HG02981 (cell line): ENCODE results near the gene NDEL1.
"Not testable (repeated sequence)": the region's sequence is repeated elsewhere in the genome, so short reads cannot be mapped to it uniquely, and the experiment has no call there.

Source experiments
- ATAC-seq: cut with Tn5 transposase; IDR thresholded peaks from one replicate; pipeline ENCODE4 v1.9.1; 2021; ENCODE audit warnings: mild to moderate bottlenecking, moderate library complexity; ENCODE audit not compliant: unreplicated experiment

NDEL1 gene, protein sequence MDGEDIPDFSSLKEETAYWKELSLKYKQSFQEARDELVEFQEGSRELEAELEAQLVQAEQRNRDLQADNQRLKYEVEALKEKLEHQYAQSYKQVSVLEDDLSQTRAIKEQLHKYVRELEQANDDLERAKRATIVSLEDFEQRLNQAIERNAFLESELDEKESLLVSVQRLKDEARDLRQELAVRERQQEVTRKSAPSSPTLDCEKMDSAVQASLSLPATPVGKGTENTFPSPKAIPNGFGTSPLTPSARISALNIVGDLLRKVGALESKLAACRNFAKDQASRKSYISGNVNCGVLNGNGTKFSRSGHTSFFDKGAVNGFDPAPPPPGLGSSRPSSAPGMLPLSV

DNA sequence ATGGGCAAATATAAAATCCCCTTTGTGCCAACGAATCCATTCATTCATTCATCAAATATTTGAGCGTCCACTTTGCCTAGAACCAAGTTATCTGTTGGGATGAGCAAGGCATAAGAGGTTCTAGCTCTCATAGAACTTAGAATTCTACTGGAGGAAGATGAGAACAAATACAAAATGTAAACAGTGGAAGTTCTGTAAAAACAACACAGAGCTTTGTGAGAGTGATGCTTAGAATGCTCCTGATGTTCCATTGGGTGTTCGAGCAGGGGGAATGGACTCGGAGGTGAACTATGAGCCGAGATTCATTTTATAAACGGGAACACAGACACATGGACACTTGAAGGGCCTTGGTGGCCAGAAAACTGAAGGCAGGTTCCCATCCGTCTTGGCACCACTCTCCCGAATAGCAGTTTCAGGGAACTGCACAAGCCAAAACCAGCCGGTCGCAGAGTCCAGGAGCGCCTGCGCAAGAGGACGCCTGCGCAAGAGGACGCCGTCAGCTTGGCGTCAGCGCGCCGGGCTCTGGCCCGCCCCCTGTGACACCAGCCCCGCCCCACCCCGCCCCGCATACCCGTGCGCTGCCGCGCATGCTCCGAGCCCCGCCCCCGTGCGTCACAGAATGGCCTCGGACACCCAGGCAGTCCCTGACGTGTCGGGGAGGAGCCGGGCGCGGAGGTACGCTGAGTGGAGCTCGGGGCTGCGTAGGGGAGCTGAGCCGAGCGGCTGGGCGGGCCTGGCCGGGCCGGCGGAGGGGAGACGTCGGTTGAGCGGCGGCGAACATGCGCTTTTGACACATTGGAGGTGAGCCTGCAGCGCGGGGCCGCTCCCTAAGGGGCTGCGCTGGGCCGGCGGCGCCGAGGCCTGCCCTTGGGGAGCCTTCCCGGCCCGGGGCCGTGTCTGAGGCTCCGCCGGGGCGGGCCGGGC, at the start of gene NDEL1:
TSS of gene NDEL1 (plus strand) at position 640 of the 924 bp plus-strand sequence. CDS start 8,388 bp downstream, outside the sequence.
- peak; percentile 96 for ATAC-seq

DNA sequence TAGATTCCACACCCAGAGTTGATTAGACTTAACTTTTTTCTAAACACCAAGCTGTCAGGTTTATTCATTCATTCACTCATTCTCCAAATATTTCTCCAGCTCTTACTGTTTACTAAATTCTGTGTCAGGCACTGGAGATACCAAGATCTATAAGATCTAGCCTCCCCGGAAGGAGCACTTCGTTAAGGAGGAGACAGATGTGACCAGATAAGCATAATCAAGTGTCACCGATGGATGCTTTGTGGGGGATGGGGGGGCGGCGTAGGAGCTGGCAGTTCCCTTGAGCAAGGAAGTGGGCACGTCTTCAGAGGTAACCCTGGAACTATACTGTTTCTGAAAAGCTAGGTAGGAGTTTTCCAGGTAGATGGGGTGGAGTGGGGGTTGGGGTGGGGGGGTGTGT, 48.8 kb upstream of the NDEL1 start:
- no peak for ATAC-seq

DNA sequence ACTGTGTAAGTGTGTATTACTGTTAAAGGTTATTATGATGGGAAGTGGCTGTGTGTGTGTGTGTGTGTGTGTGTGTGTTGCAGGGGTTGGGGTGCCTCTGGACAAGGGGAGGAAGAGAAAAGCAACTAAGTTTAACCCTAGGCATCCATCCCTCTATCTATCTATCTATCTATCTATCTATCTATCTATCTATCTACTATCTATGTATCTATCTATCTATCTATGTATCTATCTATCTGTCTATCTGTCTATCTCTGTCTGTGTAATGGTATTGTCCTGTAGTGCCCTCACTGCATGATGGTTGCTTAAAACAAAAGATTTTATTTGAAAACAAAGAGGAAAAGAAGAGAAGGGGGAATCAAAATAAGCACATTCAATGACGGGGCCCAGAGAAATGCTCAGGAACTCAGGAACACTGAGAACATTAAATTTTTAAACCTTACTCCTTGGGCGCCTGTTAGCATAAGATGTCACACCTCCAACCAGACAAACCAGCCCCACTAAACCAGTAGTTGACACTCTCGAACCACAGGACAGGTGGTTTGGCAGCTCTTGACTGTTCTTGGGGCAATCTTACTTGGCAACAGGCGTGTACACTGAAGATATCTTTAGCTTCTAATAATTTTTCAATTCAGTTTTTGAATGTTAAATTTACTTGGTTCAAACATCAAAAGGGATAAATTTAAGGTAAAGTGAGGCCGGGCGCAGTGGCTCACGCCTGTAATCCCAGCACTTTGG, 47.6 kb upstream of the NDEL1 start:
- no peak for ATAC-seq

DNA sequence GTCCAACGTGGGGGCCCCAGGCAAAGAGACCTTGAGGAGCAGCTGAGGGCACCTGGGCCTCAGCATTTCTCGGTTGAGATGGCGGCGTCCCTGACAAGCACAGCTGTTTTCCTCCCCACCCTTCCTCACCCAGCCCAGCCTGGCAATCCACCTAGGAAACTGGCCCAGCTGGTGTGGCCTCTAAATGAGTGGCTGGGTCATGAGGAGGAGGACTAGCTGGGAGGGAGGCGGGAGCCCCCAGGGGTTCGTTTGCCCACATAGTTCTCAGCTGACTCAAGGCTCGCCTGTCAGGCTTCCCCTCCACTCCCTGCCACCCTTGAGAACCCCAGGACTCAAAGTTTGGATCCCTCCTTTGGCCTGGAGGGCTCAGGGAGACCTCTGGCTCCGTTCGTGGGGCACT, 44.0 kb upstream of the NDEL1 start:
- ATAC-seq: no peak

DNA sequence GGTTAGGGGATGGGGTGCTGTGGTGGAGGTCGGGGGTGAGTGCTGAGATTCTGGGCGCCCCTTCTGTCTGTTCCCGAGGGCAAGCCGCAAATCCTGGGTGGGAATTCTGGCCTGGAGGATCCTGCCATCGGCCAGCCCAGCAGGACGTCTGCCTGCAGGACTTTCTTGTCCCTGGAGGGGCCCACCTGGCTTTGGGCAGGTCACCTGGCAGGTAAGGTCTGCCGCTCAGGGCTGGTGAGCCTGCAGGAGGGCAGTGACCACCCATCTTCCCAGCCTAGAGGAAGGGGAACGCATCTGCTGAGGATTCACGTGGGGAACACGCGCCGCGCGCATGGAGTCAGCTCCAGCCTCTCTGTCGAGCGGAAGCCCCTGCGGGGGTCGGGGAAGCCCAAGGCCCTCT, 43.4 kb upstream of the NDEL1 start:
- no peak for ATAC-seq

DNA sequence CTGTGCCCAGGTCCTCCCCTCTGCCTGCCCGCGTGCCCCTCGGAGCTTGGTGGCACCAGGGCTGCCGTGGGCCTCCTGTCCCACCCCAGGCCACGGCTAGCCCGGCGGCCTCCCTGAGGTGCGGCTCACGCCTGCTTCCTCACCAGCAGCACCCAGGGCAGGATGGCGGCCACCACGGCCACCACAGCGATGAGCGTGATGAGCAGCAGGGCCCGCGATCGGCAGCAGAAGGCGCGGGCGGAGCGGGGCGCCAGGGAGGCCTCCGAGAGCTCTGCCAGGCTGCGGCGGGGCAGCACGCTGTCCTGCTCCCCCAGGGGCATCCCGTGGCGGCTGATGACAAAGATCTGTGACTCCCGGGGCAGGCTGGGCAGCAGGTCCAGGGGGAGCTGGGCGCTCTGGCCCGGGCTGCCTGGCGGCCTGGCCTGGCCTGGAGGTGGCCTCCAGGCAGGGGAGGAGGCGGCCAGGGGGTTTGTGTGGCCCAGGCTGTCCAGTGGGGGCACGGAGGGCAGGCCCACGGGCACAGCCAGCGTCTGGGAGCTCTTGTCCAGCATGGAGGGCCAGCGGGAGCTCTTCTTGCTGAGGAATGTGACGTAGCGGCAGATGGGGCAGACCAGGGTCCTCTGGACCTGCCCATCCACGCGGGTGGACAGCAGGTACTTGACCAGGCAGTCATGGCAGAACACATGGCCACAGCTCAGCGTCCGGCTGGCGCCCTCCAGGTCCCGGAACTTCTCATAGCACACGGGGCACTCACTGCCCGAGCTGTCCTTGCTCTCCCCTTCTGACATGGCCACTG, 42.8 kb upstream of the NDEL1 start:
- ATAC-seq: no peak

DNA sequence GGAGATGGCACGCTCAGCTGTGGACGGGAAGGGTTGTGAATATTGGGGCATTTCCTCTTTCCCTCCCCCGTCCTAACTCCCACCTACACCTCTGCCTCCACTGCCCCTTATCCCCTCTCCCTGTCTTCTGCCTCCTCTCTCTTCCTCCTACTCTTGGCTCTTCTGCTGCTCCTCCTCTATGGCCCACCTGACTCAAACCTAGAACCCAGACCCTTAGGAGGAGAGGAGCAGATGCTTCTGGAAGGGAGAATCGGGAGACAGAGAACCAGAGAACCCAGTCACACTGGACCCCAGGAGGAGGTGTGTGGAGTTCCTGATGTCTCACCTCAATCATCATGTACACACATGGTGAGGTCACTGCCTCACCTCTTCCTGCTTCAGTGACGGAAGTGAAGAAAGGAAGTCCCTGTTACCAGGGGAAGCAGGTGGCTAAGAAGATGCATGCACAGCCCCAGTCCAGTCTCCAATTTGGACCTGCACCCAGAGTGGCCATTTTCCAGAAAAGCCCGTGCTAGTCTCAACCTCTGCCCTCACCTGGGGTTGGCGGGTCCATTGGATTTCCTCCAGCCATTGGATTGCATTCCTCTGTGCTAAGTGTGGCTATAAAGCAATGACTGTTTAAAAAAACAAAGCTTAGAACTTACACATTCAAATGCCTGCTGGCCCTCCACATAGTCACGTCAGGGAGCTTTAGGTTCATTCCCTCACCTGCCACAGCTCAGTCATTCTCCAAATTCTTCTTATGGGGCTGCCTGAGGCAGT, 42.0 kb upstream of the NDEL1 start:
- ATAC-seq: no peak

DNA sequence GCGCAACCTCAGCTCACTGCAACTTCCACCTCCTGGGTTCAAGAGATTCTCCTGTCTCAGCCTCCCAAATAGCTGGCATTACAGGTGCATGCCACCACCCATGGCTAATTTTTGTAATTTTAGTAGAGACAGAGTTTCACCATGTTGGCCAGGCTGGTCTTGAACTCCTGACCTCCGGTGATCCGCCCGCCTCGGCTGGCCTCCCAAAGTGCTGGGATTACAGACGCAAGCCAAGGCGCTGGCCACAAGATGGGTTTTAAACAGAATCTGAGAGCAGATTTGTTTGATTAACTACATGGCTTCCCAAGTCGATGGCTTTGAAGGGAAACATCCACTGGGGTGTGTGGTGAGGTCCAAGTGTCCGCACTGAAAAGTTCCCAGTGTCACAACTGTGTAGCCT, 41.2 kb upstream of the NDEL1 start:
- not testable (repeated sequence) for ATAC-seq

DNA sequence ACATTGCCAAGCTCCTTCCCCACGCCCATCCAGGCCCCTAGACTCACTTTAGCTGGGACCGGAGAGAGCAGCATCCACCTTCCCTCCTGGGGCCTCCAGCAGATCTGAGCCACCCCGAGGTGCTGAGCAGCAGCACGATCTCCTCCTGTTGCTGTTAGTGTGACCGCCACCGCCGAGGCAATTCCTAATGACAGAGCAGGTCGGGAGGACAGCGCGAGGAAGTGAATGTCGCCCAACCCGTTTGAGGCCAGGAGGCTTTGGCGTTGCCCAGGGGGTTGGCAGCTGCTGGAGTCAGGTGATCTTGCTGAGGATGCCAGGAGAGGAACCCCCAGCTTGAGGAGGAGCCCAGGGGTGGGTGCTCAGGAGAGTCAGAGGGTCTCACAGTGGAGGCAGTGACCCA, 38.0 kb upstream of the NDEL1 start, which contains the start of gene RNF222:
TSS of gene RNF222 (minus strand) at position 192 of the 400 bp plus-strand sequence. CDS start 4,366 bp downstream, outside the sequence.
- no peak for ATAC-seq

DNA sequence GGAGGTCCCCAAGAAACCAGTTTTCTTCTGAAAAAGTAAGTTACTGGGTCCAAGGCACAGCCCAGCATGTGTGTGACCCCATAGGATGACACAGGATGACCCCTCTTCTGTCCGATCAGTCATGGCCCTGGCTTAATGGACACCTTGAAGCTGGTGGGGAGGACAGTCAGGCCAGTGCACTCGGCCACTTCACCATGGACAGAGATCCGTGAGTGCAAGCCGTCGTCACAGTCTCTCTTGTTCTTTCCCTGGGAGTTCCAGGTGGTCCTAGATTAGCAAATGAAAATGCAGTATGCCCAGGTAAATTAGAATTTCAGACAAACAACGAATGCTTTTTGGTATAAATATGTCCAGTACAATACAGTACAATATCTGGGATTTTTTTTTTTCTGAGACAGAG, 36.7 kb upstream of the NDEL1 start:
- no peak for ATAC-seq

DNA sequence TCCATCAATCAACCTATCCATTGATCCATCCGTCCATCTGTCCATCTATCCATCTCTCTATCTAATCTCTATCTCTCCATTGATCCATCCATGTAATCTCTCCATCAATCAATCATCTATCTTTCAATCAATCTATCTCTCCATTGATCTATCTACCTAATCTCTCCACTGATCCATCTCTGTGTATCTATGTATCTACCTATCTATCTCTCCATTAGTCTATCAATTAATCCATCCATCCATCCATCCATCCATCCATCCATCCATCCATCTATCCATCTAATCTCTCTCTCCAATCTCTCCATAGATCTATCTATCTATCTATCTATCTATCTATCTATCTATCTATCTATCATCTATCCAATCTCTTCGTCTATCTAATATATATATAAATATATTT, 34.6 kb upstream of the NDEL1 start:
- no peak for ATAC-seq

DNA sequence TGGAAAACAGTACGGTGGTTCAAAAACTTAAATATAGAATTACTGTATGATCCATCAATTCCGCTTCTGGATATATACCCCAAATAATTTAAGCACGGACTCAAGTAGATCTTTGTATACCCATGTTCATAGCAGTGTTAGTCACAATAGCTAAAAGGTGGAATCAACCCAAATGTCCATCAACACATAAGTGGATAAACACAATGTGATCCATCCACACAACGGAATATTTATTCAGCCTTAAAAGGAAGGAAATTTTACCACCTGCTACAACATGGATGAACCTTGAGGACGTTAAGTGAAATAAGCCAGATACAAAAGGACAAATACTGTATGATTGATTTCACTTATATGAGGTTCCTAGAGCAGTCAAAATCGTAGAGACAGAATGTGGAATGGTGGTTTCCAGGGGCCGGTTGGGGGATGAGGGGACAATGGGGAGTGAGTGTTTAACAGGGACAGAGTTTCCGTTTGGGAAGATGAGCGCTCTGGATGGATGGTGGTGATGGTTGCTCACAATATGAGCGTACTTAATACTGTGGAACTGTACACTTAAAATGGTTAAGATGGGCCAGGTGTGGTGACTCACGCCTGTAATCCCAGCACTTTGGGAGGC, 32.7 kb upstream of the NDEL1 start:
- no peak for ATAC-seq

DNA sequence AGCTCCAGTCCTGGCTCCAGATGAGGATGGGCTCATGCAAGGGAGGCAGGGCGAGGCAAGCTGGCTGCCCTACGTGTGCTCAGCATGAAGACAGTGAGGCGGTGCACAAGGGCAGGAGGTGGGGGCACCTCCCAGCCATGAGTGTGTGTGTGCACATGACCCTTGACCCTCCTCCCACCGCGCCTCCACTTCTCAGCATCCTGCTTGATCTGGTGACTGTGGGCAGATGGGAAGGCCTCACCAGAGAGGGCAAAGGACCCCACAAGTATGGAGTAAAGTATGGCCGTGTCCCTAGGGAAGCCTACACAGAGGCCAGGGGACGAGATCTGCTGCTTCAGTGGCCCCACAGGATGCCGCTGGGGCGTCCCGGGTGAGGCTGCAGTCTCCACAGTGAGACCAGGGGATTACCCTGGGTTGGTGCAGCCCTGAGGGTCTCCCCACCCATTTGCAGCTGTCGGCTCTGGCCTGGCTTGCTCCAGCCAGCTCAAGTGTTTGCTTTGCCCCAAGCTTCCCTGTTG, 30.1 kb upstream of the NDEL1 start:
- ATAC-seq: no peak

DNA sequence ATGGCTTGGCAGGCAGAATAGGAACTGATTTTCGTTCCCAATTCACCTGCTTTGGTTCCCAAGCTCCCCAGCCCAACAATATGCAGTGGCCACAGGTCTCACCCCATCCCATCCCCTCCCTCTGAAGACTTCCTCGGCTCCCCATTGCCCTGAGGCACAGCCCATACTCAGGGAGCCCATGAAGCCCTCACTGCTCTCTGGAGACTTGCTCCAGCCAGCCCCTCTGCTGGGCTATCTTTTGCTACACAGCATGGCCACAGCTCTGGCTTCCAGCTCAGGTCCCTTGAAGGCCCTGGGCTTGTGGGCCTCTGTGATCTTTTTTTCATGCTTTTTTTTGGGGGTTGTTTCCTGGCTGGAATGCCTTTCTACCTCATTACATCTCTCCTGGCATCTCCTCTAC, 29.5 kb upstream of the NDEL1 start:
- ATAC-seq: no peak

DNA sequence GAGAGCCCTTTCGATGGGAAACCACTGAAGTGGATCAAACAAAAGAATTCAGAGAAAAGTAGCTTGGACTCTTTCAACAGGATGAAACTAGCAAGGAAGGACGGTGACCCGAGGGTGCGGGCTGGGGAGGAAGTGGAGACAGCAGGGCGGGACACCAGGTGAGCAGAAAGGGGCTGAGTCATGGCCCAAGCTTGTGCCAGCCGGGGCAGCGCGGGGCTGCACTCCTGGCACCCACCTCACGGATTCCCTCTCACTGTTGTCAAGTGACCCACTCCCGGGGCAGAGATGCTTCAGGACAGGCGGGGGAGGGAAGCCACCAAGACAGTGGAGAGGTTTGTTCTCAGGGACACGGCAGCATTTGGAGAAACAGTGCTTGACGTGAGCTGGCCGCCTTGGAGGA, 27.3 kb upstream of the NDEL1 start:
- no peak for ATAC-seq

DNA sequence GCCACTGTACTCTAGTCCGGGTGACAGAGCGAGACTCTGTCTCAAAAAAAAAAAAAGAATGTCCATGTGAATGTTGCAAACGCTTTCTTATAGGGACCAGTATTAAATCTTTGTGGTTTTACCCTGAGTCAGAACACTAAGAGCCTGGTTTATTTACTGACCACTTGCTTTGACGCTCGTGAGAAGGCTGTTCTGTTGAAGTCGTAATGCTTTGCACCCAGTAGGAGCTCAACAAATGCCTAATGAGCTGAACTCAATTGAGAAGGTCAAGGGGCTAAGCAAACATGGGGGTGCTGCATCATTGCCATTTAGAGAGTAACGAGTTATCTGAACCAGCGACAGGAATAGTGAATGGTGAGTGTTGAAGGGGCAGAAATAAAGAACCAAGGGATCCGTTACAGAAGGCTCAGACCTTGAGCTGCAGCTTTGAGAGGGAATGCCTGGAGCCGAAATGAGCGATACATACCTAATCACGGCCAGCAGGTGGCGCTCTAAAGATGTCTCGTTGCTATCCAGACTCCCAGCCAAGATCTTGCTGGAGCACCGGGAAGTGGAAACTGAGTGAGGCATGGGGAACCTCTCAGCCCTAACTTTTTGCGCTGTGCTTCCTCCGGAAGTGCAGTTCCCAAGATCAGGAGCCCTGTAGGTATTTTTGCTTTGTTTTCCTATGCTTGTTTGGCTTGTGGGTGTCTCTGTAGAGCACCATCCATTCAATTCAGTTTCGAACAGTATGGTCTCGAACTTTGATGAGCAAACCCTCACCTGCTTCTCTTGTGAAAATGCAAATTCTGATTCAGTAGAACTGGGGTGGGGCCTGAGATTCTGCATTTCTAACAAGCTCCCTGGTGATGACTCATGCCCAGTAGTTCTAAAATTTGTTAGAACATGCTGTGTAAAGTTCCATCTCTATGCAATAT, 25.5 kb upstream of the NDEL1 start:
- ATAC-seq: no peak

DNA sequence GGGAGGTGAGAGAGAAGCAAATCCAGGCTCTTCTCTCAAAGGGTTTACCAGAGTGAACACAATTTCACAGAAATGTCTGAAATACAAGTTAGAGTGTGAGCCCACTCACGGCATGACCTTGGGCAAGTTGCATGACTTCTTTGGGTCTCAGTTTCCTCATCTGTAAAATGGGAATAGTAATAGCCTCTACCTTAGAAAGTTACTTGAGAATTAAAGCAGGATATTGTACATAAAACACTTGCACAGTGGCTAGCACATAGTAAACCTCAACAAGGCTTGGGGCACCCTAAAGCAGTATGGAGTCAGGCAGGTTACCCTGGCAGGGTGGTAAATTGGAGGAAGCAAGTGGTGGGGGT, 24.8 kb upstream of the NDEL1 start:
- no peak for ATAC-seq

DNA sequence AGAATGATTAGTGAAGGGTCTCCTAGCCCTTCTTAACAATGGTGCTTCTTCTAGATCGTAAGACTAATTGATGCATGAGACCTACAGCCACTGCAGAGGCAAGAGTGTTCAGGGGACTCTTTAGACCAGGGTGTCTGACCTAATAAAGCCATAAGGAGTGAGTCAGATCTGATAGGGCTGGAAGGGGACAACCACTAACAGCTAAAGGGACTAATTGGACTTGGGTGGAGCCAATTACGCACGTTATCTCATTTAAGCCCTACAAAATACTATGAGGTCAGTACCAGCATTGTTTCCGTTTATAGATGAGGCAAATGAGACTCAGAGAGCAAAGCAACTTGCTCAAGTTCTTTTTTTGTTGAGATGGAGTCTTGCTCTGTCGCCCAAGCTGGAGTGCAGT, 23.6 kb upstream of the NDEL1 start:
- no peak for ATAC-seq
